C1 segment of cervical spinal cord (tissue), 14 donors: ENCODE measurements around the gene RMC1.
A peak's percentile ranks its signal among the peaks of the same experiment; 100 is the strongest.
"Not testable (repeated sequence)": the region's sequence is repeated elsewhere in the genome, so short reads cannot be mapped to it uniquely, and the experiment has no call there.

Experiments
- DNase-seq, 14 donors: peaks; one replicate each; lab custom pipeline; 2025; lab: John Stamatoyannopoulos, UW

The RMC1 gene

GRCh38 chr18:23495723-23496440 is 7.4 kb upstream of the RMC1 start:
- no peak for DNase-seq

GRCh38 chr18:23498117-23498516 is 5.2 kb upstream of the RMC1 start:
- DNase-seq = no peak

- peak in 11 of 14 donors; percentile 10 to 61 (median 33) for DNase-seq
Measured at GRCh38 chr18:23498877-23499276, 4.4 kb upstream of the RMC1 start.

- DNase-seq = peak in 2 of 14 donors; percentile 8
Measured at GRCh38 chr18:23499291-23499781, 4.0 kb upstream of the RMC1 start.

GRCh38 chr18:23501626-23502025 is 1.7 kb upstream of the RMC1 start:
- no peak for DNase-seq

GRCh38 chr18:23502516-23503037 is 734 bp upstream of the RMC1 start:
- peak in 1 of 14 donors; percentile 15 for DNase-seq

GRCh38 chr18:23503963-23504344 is 643 bp downstream of the RMC1 start:
- DNase-seq = no peak

- no peak for DNase-seq
Measured at GRCh38 chr18:23504720-23505119, 1.4 kb downstream of the RMC1 start.

- DNase-seq = no peak
Measured at GRCh38 chr18:23506393-23506792, 3.1 kb downstream of the RMC1 start.

GRCh38 chr18:23510923-23511322 is 7.6 kb downstream of the RMC1 start:
- DNase-seq = not testable (repeated sequence)

- not testable (repeated sequence) for DNase-seq
Measured at GRCh38 chr18:23512216-23512615, 8.9 kb downstream of the RMC1 start.

GRCh38 chr18:23512641-23513040 is 9.3 kb downstream of the RMC1 start:
- DNase-seq = no peak

GRCh38 chr18:23515911-23516546 is 12.7 kb downstream of the RMC1 start:
- peak in 13 of 14 donors; percentile 8 to 68 (median 55) for DNase-seq

GRCh38 chr18:23519734-23520133 is 16.4 kb downstream of the RMC1 start:
- no peak for DNase-seq

- no peak for DNase-seq
Measured at GRCh38 chr18:23521271-23521670, 18.0 kb downstream of the RMC1 start.

- DNase-seq = peak in 1 of 14 donors; percentile 14
Measured at GRCh38 chr18:23521907-23522306, 18.6 kb downstream of the RMC1 start.

- DNase-seq = no peak
Measured at GRCh38 chr18:23523429-23524212, 20.3 kb downstream of the RMC1 start.

- DNase-seq = no peak
Measured at GRCh38 chr18:23524213-23524707, 20.9 kb downstream of the RMC1 start.

GRCh38 chr18:23526501-23527063 is 23.3 kb downstream of the RMC1 start:
- DNase-seq = no peak

- peak in 2 of 14 donors; percentile 23 to 73 for DNase-seq
Measured at GRCh38 chr18:23528580-23529472, 25.5 kb downstream of the RMC1 start.
